HG02588 (cell line): ENCODE results near the gene TSSK2.

Experiments used
- ATAC-seq: cut with Tn5 transposase; IDR thresholded peaks from one replicate; pipeline ENCODE4 v1.9.1; 2021; ENCODE audit warnings: mild to moderate bottlenecking, moderate library complexity; ENCODE audit not compliant: unreplicated experiment

Gene TSSK2

GRCh38 chr22:19167106-19167869 lies 36.2 kb downstream of the TSSK2 start:
- ATAC-seq = no peak

GRCh38 chr22:19168088-19168890 lies 37.2 kb downstream of the TSSK2 start:
- no peak for ATAC-seq

DNA sequence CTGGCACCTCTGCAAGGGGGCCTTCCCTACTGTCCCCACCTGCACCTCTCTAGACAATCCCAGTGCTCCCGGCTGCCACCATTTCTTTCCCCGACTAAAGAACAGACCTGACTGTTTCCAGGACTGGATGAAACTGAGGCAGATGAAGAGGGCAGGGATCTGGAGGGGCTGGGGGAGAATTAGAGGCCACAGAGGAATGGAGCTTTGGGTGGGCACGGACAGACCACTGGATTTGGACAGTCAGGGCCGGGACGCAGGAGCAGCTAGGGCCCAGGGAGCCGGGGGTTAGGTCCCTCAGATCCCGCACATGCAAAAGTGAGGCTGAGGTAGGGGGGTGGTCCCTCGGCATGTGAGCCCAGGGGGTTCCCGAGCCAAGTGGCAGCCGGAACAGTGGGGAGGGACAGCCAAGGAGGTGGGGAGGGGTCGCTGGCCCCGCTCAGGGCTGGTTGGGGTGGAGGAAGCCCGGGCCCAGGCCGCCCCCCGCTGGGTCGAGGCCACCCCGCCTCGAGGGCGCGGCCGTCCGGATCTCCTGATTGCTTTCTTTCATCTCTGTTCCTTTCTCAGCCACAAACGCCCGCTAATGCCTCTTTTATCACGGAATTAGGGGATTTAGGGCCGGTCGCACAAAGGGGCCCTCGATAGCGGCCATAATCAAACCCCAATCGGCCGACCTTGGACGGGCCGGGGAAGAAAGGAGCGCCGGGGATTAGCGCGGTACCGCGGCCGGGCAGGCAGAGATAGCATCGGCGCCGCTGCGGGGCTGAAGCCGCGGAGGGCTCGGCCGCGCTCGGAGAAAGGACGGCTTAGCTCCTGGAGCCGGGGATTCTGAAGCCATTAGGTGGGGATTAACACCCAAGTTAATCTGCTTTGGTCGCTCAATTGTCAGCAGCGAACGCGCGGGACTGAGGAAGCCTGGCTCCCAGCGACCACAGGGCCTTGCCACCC lies 38.2 kb downstream of the TSSK2 start:
- ATAC-seq = no peak

GRCh38 chr22:19169947-19170318 lies 38.8 kb downstream of the TSSK2 start:
- ATAC-seq = no peak

DNA sequence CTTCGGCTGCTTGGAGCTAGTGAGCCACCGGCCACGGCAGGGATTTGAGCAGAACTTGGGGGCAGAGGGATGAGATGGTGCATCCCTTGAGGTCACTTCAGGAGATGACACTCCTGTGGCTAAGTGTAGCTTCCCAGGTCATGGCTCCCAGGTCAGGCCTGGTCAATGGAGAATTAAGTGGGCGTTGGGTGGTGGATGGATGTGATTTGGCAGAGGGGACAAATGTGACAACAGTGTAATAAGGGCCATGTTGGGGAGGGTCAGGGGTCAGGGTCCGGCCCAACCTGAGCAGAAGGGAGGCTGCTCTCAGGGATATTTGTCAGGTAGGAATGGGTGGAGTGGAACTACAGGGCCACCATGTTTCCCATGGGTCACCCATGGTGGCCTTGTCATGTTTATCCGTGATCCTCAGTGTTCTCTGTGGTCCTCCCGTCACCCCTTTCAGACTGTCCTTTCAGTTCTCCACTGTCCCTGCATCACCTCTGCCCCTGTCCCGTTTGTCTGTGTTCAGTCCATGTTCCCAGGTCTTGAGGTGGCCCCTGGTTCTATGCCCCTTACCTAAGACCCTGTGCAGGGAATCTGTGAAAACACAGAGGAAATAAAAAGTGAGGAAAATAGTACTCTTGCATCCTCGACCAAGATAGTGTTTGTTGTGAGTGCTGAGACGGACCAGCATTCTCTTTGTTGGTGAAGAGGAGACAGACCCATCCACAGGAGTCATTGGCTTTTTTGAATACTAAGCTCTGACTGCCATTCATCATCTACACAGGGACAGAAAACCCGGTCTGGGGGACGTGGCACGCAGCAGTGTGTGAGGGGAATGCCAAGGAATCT lies 41.3 kb downstream of the TSSK2 start:
- no peak for ATAC-seq

DNA sequence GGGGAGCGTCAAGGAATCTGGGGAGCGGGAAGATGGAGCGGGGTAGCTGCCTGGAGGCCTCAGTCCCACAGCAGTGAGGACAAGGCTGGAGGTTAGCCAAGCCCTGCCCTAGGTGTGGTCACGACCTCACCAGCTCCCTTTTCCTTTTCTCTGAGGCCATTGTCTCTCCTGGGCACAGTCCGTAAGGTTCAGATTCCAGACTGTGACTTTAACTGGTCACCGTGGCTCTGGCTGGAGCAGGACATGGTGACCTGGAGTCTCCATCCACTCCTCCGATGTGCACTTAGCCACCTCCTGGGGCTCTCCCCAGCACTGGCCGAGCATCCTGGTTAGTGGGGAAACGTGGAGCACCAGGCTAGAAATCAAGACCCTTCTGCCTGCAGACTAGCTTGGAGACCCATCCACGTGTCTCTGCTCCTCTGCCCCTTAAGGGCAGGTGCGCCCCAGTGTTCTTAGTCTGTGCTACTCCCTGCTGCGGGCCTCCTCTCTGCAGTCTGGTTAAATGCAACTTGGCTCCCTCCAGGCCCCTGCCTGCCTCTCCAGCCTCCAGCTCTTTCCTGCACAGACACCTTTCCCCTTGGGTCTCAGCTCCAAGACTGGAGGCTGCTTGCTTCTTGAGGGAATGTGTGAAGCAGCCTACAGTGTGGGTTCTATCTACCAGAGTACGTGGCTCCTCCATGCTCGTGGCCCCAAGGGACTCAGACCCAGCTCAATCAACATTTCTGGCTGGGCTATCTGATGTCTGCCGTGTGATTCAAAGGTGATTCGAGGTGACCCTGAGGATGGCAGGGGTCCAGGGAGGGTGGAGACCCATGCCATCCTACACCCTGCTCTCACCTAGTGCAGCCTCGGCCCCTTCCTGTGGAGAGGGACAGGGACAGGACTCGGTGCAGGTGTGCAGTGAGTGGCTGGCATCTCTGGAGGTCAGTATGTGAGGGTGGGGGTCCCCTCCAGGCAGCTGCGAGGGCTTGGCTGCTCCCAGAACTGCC lies 42.2 kb downstream of the TSSK2 start:
- no peak for ATAC-seq

DNA sequence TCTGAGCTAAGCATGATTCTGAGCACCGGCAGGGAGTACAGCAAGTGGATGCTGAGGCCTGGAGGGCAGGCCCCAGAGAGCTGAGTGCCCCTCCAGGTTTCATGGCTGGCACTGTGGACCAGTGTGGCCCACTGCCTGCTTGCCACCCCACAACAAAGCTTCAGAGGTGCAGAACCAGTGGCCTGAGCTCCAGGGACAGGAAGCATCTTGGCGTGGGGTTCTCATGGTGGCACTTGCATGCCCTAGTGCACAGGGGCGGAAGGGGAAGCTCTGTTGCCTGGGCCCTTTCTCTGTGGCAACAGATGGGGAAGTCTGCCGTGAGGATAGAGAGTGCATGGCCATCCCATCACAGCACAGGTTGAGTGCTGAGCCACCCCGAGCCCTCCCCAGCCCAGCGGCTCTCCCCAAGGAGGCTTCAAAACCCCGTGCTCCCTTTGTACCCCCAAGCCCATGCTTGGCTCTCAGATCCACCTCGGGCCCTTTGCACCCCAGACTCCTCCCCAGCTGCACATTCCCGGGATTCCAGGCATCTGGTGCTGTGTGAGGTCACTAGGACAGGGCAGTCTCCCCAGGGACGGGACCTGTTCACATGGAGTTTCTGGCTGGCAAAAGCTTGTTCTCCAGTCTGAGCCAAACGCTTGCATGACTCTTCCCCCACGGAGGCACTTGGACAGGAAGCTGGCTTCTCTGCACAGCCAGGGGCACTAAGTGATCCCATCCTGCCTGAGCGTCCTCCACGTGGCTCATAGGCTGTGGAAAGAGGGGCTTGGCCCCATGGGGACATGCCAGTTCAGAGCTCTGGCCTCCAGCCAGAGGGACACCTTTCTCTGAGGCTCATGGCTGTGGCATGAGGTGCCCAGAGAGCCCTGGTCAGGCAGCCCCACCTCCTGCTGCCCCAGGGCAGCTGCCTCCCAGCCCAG lies 43.3 kb downstream of the TSSK2 start:
- ATAC-seq = no peak

DNA sequence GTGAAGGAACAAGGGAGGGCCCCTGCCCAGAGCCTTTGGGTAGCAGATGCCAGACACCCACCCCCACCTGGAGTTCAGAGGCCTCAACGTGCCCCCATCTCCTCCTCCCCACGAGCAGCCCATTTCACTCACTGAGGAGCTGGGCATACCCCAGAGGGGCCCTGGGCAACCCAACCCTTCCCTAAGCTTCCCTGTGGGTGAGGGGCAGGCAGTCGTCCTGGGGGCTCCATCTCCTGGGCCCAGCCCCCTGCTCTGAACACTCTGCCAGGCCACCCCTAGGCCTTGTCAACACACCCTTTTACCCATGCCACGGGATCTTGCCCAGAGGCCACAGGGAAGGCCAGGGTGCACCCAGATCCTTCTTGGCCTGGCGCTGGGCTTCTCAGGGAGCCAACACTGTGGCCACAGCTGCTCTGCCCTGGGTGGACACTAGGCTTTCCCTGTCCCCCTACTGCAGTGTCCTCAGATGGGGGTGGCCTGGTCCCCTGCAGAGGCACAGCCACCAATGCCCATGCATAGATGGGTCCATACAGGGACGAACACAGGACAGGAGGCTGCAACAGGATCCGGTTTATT lies 44.0 kb downstream of the TSSK2 start:
- ATAC-seq = no peak

GRCh38 chr22:19175602-19176174 lies 44.6 kb downstream of the TSSK2 start:
- ATAC-seq = no peak

DNA sequence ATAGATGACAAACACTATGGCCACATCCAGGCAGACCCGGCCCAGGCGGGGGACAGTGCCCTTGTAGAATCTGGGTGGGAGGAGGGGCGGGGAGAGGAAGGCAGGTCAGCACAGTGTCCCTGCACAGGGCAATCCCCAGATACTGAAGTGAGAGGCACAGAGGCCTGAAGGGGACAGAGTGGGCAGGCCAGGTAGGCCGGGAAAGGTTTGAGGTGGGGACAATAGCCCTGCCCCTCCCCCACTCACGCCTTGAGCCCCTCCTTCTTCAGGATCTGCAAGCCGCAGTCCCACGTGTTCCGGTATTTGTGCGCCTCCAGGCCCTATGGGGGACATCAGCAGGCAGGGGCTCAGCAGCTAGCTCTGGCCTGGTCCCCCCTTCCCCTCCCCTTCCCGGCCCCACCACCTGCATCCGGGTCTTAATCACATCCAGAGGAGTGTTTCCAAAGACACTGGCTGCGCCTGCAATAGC lies 45.1 kb downstream of the TSSK2 start:
- ATAC-seq = no peak

GRCh38 chr22:19176732-19177131 lies 45.6 kb downstream of the TSSK2 start:
- no peak for ATAC-seq

GRCh38 chr22:19177164-19178064 lies 46.3 kb downstream of the TSSK2 start:
- ATAC-seq = peak; percentile 1

- peak; percentile 33 for ATAC-seq
Observed at GRCh38 chr22:19178065-19178656, 47.1 kb downstream of the TSSK2 start.

GRCh38 chr22:19178657-19179496 lies 47.8 kb downstream of the TSSK2 start, which contains the start of gene SLC25A1:
SLC25A1 (minus strand) TSS chr22:19178736; CDS start chr22:19178673, 63 bp downstream.
- peak; percentile 64 for ATAC-seq
